GM18511 (cell line): ENCODE results near the gene MRI1.
"Not testable (repeated sequence)": the region's sequence is repeated elsewhere in the genome, so short reads cannot be mapped to it uniquely, and the experiment has no call there.

Experiments used
- ATAC-seq: cut with Tn5 transposase; IDR thresholded peaks from one replicate; pipeline ENCODE4 v1.9.1; 2021; ENCODE audit warnings: mild to moderate bottlenecking, moderate library complexity; ENCODE audit not compliant: unreplicated experiment

The MRI1 gene

GRCh38 chr19:13793317-13793716 lies 29.0 kb downstream of the MRI1 start:
- ATAC-seq, result not testable (repeated sequence)

- no peak for ATAC-seq
Observed at GRCh38 chr19:13794398-13794756, 30.1 kb downstream of the MRI1 start.

- ATAC-seq, result peak; percentile 92
Observed at GRCh38 chr19:13794757-13795589, 30.7 kb downstream of the MRI1 start, which contains the start of gene ZSWIM4. Gene ZSWIM4, plus strand, starts transcription at chr19:13795443. Its CDS starts 206 bp downstream, at chr19:13795649.

- peak; percentile 27 for ATAC-seq
Observed at GRCh38 chr19:13795595-13796300, 31.4 kb downstream of the MRI1 start.

GRCh38 chr19:13796301-13797057 lies 32.2 kb downstream of the MRI1 start:
- ATAC-seq, result no peak

GRCh38 chr19:13797058-13797440 lies 32.7 kb downstream of the MRI1 start:
- ATAC-seq, result no peak

- no peak for ATAC-seq
Observed at GRCh38 chr19:13797870-13798269, 33.5 kb downstream of the MRI1 start.

GRCh38 chr19:13799669-13800068 lies 35.3 kb downstream of the MRI1 start:
- no peak for ATAC-seq

GRCh38 chr19:13803038-13803437 lies 38.7 kb downstream of the MRI1 start:
- ATAC-seq, result no peak

- ATAC-seq, result no peak
Observed at GRCh38 chr19:13804830-13805683, 40.7 kb downstream of the MRI1 start.

- no peak for ATAC-seq
Observed at GRCh38 chr19:13806728-13807127, 42.4 kb downstream of the MRI1 start.

- no peak for ATAC-seq
Observed at GRCh38 chr19:13807421-13808021, 43.2 kb downstream of the MRI1 start.

GRCh38 chr19:13808856-13809255 lies 44.5 kb downstream of the MRI1 start:
- ATAC-seq, result no peak

- ATAC-seq, result no peak
Observed at GRCh38 chr19:13812544-13812943, 48.2 kb downstream of the MRI1 start.

GRCh38 chr19:13813147-13813546 lies 48.8 kb downstream of the MRI1 start:
- no peak for ATAC-seq

- no peak for ATAC-seq
Observed at GRCh38 chr19:13814550-13814949, 50.2 kb downstream of the MRI1 start.

- no peak for ATAC-seq
Observed at GRCh38 chr19:13817018-13817614, 52.8 kb downstream of the MRI1 start.

- no peak for ATAC-seq
Observed at GRCh38 chr19:13817615-13818371, 53.5 kb downstream of the MRI1 start.

- no peak for ATAC-seq
Observed at GRCh38 chr19:13819238-13819637, 54.9 kb downstream of the MRI1 start.
